ELR (cell line): ENCODE data around the gene UBTD2.

Experiments
- DNase-seq: peaks from one replicate; pipeline ENCODE4 v3.0.0-alpha.2; 2015; ENCODE audit warnings: low read depth

UBTD2 gene

GRCh38 chr5:172171118-172171517 lies 112.4 kb downstream of the UBTD2 start:
- DNase-seq, result no peak

GRCh38 chr5:172170251-172170701 lies 113.3 kb downstream of the UBTD2 start:
- no peak for DNase-seq

GRCh38 chr5:172169216-172169615 lies 114.3 kb downstream of the UBTD2 start:
- DNase-seq, result no peak

GRCh38 chr5:172168311-172168710 lies 115.3 kb downstream of the UBTD2 start:
- DNase-seq, result no peak

GRCh38 chr5:172167895-172168294 lies 115.7 kb downstream of the UBTD2 start:
- no peak for DNase-seq

DNA sequence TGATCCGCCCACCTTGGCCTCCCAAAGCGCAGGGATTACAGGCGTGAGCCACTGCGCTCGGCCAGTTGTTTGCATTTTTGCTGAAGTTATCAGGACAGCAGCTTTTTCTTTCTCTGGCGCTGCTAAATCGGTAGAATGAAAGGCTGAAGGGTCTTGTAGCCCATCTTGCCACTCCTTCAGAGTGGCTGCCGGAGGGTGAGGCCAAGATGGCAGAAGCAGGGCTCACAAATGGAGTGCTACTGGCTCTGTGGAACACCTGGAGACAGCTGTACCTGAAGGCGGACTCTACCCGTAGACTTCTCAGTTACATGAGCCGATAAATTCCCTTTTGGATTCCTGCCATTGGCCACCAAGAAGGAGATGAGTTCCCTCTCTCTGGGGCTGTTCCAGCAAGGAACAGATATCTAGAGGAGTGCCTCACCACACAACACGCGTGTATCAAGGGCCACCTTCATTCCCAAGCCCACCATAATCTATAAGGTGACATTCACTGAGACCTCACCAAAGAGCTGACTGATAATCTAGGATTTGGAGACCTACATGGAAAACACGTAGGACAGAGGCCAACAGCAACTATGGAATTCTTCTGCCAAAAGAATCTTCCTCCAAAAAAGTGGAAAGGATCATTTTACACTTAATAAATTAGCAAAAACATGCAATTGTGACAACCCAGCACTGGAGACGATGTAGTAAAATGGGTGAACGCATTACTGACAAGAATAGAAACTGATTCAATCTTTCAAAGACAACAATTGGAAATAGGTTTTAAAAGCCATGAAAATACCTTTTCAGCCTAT lies 117.3 kb downstream of the UBTD2 start:
- no peak for DNase-seq

DNA sequence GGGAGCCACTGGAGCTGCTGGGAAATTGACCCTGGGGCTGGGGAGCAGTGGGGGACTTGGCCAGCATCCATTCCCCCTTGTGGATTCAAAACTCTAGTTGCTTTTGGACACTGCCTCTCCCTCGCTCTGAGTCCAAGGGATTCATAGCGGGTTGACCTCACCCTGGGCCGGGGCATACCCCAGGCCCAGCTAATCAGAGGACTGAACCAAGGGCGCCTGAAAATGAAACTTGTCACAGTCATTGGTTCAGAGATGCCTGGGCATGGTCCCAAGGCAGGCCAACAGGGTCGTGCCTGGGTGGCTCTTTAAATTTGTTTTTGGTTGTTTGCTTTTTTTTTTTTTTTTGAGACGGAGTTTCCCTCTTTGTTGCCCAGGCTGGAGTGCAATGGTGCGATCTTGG lies 118.1 kb downstream of the UBTD2 start:
- no peak for DNase-seq

GRCh38 chr5:172164769-172165212 lies 118.8 kb downstream of the UBTD2 start:
- no peak for DNase-seq

DNA sequence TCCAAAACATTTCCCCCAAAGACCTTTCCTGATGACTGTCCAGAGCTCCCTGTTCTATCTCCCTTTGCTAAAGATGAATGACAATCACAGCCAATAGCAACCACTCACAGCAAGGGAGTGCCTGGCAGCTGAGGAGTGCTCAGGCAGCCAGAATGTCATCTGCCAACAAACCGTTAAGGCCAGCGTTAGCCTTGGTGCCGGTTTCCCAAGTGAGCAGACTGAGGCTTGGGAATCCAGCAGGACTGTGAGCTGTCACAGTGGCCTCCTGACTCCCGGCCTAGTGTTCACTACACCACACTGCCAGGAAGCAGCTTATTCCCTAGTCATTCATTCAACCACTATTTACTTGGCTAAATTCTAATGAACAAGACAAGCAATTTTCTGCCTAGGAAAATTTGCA lies 120.2 kb downstream of the UBTD2 start:
- no peak for DNase-seq

- DNase-seq, result no peak
Measured at GRCh38 chr5:172162987-172163343, 120.6 kb downstream of the UBTD2 start.

DNA sequence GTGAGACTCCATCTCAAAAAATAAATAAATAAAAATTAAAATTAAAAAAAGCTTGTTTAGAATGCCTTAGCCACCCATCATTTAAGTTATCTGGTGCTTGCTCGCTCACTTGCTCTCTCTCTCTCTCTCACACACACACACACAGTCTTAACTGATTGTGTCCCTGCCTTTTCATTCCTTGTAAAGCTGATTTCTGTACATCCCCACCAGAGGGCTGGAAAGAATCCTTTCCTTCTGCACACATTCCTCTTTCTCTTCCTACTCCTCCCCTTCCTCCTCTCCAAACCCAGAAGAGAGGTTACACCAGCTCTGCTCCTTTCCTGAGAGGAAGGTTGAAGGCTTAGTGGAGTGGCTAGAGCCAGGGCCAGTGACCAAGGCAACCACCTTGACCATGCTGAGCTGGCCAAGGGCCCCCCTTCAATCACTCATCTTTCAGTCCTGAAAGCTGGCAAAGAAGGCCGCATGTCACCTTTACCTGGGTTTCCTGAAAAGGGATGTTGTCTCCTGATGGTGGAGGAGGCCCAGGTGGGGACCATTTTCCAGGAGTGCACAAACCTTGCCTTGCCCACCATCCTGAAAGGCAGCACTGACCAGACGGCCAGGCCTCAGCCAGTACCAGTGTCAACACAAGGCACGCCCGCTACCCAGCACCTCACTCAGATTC lies 121.1 kb downstream of the UBTD2 start:
- DNase-seq, result peak; percentile 39

- DNase-seq, result no peak
Measured at GRCh38 chr5:172160506-172160905, 123.1 kb downstream of the UBTD2 start.
